Tibial nerve (tissue), 4 donors: Measurements from ENCODE around the gene SMG1. TPM values are rescaled to one million over a fixed set of nuclear protein-coding genes. Genes with fewer than 3 reads are reported as not detected.

Experiments used
- DNase-seq, 2 donors: peaks; one replicate each; pipeline ENCODE4 v3.0.0-alpha.2; 2019; ENCODE audit warnings: low spot score in 2 of 2
- H3K27ac ChIP-seq, 4 donors: fragments of 200-600 bp; sonication (generic) in 3 of 4; one replicate each; pipeline ENCODE4 v1.5.1; 2017 to 2019; ENCODE audit warnings: mild to moderate bottlenecking in 1 of 4
- H3K27me3 ChIP-seq, 2 donors: fragments of 200-600 bp; sonication (generic) in 1 of 2; one replicate each; pipeline versions ENCODE4 v1.5.1 to v1.6.0; 2017 to 2019
- H3K36me3 ChIP-seq, 3 donors: fragments of 200-600 bp; sonication (generic); one replicate each; pipeline ENCODE4 v1.5.1; 2018 to 2019
- H3K4me1 ChIP-seq, 4 donors: fragments of 200-600 bp; sonication (generic) in 3 of 4; one replicate each; pipeline ENCODE4 v1.5.1; 2017 to 2019
- H3K4me3 ChIP-seq, 4 donors: fragments of 200-600 bp; sonication (generic) in 3 of 4; one replicate each; pipeline ENCODE4 v1.5.1; 2017 to 2019; ENCODE audit warnings: mild to moderate bottlenecking in 1 of 4, moderate library complexity in 1 of 4
- H3K9me3 ChIP-seq, 4 donors: fragments of 200-600 bp; sonication (generic) in 3 of 4; one replicate each; pipeline ENCODE4 v1.5.1; 2017 to 2019
- CTCF ChIP-seq, 5 experiments: fragments of 200-600 bp in 3 of 5; fragments of 450-650 bp in 2 of 5; sonication (generic) in 3 of 5; IDR thresholded peaks; one replicate each; pipeline ENCODE4 v1.5.1; 2016 to 2019; ENCODE audit warnings: antibody characterized with exemption in 5 of 5, mild to moderate bottlenecking in 3 of 5, moderate library complexity in 2 of 5
- EP300 ChIP-seq, 2 donors: sonication (generic); formaldehyde crosslinking; IDR thresholded peaks; one replicate each; pipeline ENCODE4 v1.6.1; 2017; ENCODE audit warnings: antibody characterized with exemption in 2 of 2, mild to moderate bottlenecking in 1 of 2
- POLR2A ChIP-seq, 2 donors: fragments of 450-650 bp; IDR thresholded peaks; one replicate each; pipeline ENCODE4 v1.6.1; 2017; ENCODE audit warnings: antibody characterized with exemption in 2 of 2, mild to moderate bottlenecking in 2 of 2, moderate library complexity in 2 of 2
- WGBS, 2 donors: methylation state at CpG; one replicate each; pipeline ENCODE4 v1.1.5; 2018; 5-methylcytosine and 5-hydroxymethylcytosine counted together
- total RNA-seq, 4 donors: library from RNA; depleted of rRNA; stranded (reverse); fragments of >200 nt; gene quantifications; one replicate each; pipeline ENCODE4 v1.1.0, GENCODE V29; 2016

Gene SMG1
- total RNA-seq, 4 donors from 2014 or later, result 83.5 to 101 (median 89.4) TPM

- H3K4me3 ChIP-seq, result no peak overlapping the region
- H3K27ac ChIP-seq, result no peak overlapping the region
- DNase-seq, result no peak
- H3K4me1 ChIP-seq, result no peaks in the 10 kb centered on the region
- H3K9me3 ChIP-seq, result no peaks in the 10 kb centered on the region
- no peaks in the 10 kb centered on the region for H3K27me3 ChIP-seq
- no peaks in the 10 kb centered on the region for H3K36me3 ChIP-seq
- no peak for TF ChIP-seq EP300 (IDR thresholded peaks at IDR 0.05)
- TF ChIP-seq POLR2A (IDR thresholded peaks at IDR 0.05), result no peak
- TF ChIP-seq CTCF (IDR thresholded peaks at IDR 0.05), result no peak
Measured at GRCh38 chr16:18953547-18953946, 27.3 kb upstream of the SMG1 start.

GRCh38 chr16:18950469-18951185, 24.4 kb upstream of the SMG1 start:
- Histone ChIP-seq H3K27ac (no peak overlapping the region), H3K9me3 (no peaks in the 10 kb centered on the region), H3K36me3 (no peaks in the 10 kb centered on the region), H3K27me3 (no peaks in the 10 kb centered on the region), H3K4me3 (no peak overlapping the region), H3K4me1 (peaks cover 0 to 3% (median 0%) of the 10 kb centered on the region in 4 donors)
- 88 to 90% methylated on average over 11 of the region's 11 CpGs for WGBS, 2 donors
- TF ChIP-seq CTCF (IDR thresholded peaks at IDR 0.05) (no peak), POLR2A (IDR thresholded peaks at IDR 0.05) (no peak), EP300 (IDR thresholded peaks at IDR 0.05) (no peak)
- DNase-seq, result no peak

- H3K36me3 ChIP-seq, result no peaks in the 10 kb centered on the region
- H3K4me1 ChIP-seq, result peaks cover 0 to 3% (median 0%) of the 10 kb centered on the region in 4 donors
- H3K9me3 ChIP-seq, result no peaks in the 10 kb centered on the region
- H3K27ac ChIP-seq, result no peak overlapping the region
- WGBS, 2 donors, result 91 to 92% methylated on average over 9 of the region's 9 CpGs
- no peak overlapping the region for H3K4me3 ChIP-seq
- no peaks in the 10 kb centered on the region for H3K27me3 ChIP-seq
- DNase-seq, result no peak
- TF ChIP-seq CTCF (IDR thresholded peaks at IDR 0.05), result no peak
- TF ChIP-seq POLR2A (IDR thresholded peaks at IDR 0.05), result no peak
- TF ChIP-seq EP300 (IDR thresholded peaks at IDR 0.05), result no peak
Measured at GRCh38 chr16:18948372-18949020, 22.3 kb upstream of the SMG1 start.

GRCh38 chr16:18945233-18945632, 19.0 kb upstream of the SMG1 start:
- TF ChIP-seq CTCF (IDR thresholded peaks at IDR 0.05), result no peak
- TF ChIP-seq EP300 (IDR thresholded peaks at IDR 0.05), result no peak
- no peak for TF ChIP-seq POLR2A (IDR thresholded peaks at IDR 0.05)
- Histone ChIP-seq H3K9me3 (no peaks in the 10 kb centered on the region), H3K4me3 (no peak overlapping the region)

GRCh38 chr16:18943414-18943813, 17.2 kb upstream of the SMG1 start:
- H3K36me3 ChIP-seq, result no peaks in the 10 kb centered on the region
- no peak for TF ChIP-seq EP300 (IDR thresholded peaks at IDR 0.05)
- TF ChIP-seq CTCF (IDR thresholded peaks at IDR 0.05), result no peak
- TF ChIP-seq POLR2A (IDR thresholded peaks at IDR 0.05), result no peak
- no peak overlapping the region for H3K27ac ChIP-seq
- WGBS, 2 donors, result 82 to 87% methylated on average over 7 of the region's 7 CpGs
- H3K4me3 ChIP-seq, result no peak overlapping the region
- H3K9me3 ChIP-seq, result no peaks in the 10 kb centered on the region
- no peaks in the 10 kb centered on the region for H3K27me3 ChIP-seq
- DNase-seq, result no peak
- H3K4me1 ChIP-seq, result peaks cover 0 to 3% (median 0%) of the 10 kb centered on the region in 4 donors

More at GRCh38 chr16:18945233-18945632, 19.0 kb upstream of the SMG1 start:
- WGBS, 2 donors, result 75 to 80% methylated on average over 7 of the region's 7 CpGs
- Histone ChIP-seq H3K27ac (no peak overlapping the region), H3K27me3 (no peaks in the 10 kb centered on the region), H3K36me3 (no peaks in the 10 kb centered on the region), H3K4me1 (peaks cover 0 to 3% (median 0%) of the 10 kb centered on the region in 4 donors)
- no peak for DNase-seq
